Vagina (tissue), 2 donors: ENCODE data around the gene RIF1.

Source experiments
- POLR2A ChIP-seq, 2 donors: fragments of 450-650 bp; IDR thresholded peaks; one replicate each; pipeline ENCODE4 v1.6.1; 2017; ENCODE audit warnings: antibody characterized with exemption in 2 of 2, mild to moderate bottlenecking in 2 of 2, moderate library complexity in 2 of 2
- POLR2AphosphoS5 ChIP-seq, 2 donors: sonication (generic); formaldehyde crosslinking; IDR thresholded peaks; one replicate each; pipeline ENCODE4 v1.9.0; 2017; ENCODE audit warnings: antibody characterized with exemption in 2 of 2, mild to moderate bottlenecking in 2 of 2, low read depth in 1 of 2; ENCODE audit not compliant: insufficient read depth in 1 of 2
- TF ChIP-seq, protein P1 (sequence below), 3 experiments: fragments of 450-650 bp in 2 of 3; fragments of 200-600 bp in 1 of 3; sonication (generic) in 1 of 3; IDR thresholded peaks; one replicate each; pipeline ENCODE4 v1.5.1; 2017 to 2019; ENCODE audit warnings: antibody characterized with exemption in 3 of 3, mild to moderate bottlenecking in 2 of 3, moderate library complexity in 2 of 3

- TF ChIP-seq, protein P1, sequence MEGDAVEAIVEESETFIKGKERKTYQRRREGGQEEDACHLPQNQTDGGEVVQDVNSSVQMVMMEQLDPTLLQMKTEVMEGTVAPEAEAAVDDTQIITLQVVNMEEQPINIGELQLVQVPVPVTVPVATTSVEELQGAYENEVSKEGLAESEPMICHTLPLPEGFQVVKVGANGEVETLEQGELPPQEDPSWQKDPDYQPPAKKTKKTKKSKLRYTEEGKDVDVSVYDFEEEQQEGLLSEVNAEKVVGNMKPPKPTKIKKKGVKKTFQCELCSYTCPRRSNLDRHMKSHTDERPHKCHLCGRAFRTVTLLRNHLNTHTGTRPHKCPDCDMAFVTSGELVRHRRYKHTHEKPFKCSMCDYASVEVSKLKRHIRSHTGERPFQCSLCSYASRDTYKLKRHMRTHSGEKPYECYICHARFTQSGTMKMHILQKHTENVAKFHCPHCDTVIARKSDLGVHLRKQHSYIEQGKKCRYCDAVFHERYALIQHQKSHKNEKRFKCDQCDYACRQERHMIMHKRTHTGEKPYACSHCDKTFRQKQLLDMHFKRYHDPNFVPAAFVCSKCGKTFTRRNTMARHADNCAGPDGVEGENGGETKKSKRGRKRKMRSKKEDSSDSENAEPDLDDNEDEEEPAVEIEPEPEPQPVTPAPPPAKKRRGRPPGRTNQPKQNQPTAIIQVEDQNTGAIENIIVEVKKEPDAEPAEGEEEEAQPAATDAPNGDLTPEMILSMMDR (IDR thresholded peaks at IDR 0.05): no peak
- TF ChIP-seq POLR2AphosphoS5 (IDR thresholded peaks at IDR 0.05; ENCODE audit: insufficient read depth in 1 of 2, low read depth in 1 of 2) (no peak), POLR2A (IDR thresholded peaks at IDR 0.05) (no peak)
Observed at GRCh38 chr2:151476287-151476686, 66.6 kb downstream of the RIF1 start.
